Measurements from ENCODE around the gene TANGO6.

TANGO6 gene

DNA sequence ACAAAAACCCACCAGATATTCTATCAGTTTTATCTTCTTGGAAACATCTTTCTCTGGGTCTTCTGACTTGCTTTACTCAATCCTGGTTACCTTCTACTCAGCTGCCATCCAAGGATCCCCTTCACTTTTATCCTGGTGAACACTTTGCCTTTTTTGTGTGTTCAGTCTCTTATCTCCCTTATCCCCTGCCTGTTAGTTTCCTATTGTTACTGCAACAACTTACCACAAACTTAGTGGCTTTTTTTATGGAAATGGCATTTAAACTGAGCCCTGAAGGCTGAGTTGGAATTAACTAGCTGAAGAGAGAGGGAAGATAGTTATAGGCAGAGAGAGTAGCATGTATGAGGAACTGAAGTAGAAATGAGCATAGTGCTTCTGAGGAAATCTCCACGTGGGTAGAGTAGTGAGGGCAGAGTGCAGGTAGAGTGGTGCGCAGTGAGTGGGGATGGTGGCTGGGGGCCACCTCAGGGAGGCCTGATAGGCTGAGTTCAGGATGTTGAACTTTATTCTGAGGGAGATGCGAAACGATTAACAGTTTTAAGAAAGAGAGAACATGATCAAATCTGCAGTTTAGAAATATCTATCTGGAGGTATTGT lies 26.3 kb downstream of the TANGO6 start:
- DNase-seq (ENCODE audit: low read depth): no peak
- H3K36me3 ChIP-seq (ENCODE audit: control insufficient read depth, insufficient read depth, low read length, severe bottlenecking): peaks cover 8% of the 10 kb centered on the region
- H3K4me1 ChIP-seq (ENCODE audit: control insufficient read depth, insufficient read depth, low read length): no peaks in the 10 kb centered on the region
- H3K27me3 ChIP-seq (replicated peaks; ENCODE audit: control insufficient read depth, insufficient read depth, low read length): no peaks in the 10 kb centered on the region
- H3K9me3 ChIP-seq (ENCODE audit: control insufficient read depth, low read length): no peaks in the 10 kb centered on the region
- no peak overlapping the region for H3K9ac ChIP-seq (ENCODE audit: low read length)
- no peak overlapping the region for H3K4me3 ChIP-seq (ENCODE audit: low read length)

DNA sequence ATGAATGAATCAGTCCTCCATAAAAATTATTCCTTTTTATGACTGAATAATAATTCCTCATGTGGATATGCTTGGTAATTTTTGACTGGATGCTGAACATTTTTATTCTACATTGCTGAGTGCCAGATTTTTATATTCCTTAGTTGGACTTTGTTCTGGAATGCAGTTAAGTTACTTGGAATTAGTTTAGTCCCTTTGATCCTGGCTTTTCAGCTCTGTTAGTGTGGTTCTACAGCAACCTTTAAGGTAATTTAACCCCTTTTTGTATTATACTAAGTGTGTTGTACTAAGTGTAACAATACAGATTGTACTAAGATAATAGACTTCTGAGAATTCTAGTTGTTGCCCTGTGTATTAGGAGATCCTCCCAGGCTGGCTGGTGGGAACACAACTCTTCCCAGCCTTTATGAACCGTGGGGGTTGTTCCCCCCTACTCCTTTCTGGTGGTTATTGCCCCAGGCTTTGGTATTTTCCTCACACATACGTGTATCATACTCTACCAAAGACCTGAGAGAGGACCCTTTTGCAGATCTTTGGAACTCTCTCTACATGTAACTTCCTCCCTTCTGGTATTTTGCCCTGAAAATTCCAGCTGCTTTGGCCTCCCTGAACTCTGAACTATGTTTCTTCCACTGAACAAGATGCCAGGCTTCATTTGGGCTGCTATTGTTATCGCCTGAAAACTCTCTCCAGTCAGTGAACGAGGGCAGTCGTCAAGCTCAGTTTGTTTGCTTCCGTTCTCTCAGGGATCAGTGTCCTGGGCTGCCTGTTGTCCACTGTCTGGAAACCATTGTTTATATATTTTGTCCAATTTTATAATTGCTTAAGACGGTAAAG lies 30.5 kb downstream of the TANGO6 start:
- no peak for DNase-seq (ENCODE audit: low read depth)
- no peaks in the 10 kb centered on the region for H3K9me3 ChIP-seq (ENCODE audit: control insufficient read depth, low read length)
- H3K4me3 ChIP-seq (ENCODE audit: low read length): no peak overlapping the region

DNA sequence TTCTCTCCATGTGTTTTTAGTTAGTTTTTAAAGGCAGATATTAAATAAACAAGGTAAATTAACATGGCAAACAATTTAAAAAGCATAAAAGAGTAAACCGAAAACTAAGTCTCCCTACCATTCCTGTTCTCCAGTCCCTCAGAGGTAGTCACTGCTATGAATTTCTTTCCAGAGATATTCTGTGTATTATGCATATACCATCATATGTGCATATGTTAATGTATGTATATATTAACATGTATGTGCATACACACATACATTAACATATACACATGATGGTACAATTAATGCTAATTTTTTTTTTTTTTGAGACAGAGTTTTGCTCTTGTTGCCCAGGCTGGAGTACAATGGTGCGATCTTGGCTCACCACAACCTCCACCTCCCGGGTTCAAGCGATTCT lies 32.5 kb downstream of the TANGO6 start:
- Histone ChIP-seq H3K36me3 (ENCODE audit: control insufficient read depth, insufficient read depth, low read length, severe bottlenecking) (peaks cover 35% of the 10 kb centered on the region), H3K4me1 (ENCODE audit: control insufficient read depth, insufficient read depth, low read length) (no peaks in the 10 kb centered on the region), H3K9me3 (ENCODE audit: control insufficient read depth, low read length) (no peaks in the 10 kb centered on the region), H3K4me3 (ENCODE audit: low read length) (no peak overlapping the region), H3K9ac (ENCODE audit: low read length) (no peak overlapping the region), H3K27me3 (replicated peaks; ENCODE audit: control insufficient read depth, insufficient read depth, low read length) (no peaks in the 10 kb centered on the region)
- no peak for DNase-seq (ENCODE audit: low read depth)

More for the DNA sequence above, 30.5 kb downstream of the TANGO6 start:
- Histone ChIP-seq H3K9ac (ENCODE audit: low read length) (no peak overlapping the region), H3K27me3 (replicated peaks; ENCODE audit: control insufficient read depth, insufficient read depth, low read length) (no peaks in the 10 kb centered on the region), H3K36me3 (ENCODE audit: control insufficient read depth, insufficient read depth, low read length, severe bottlenecking) (peaks cover 26% of the 10 kb centered on the region), H3K4me1 (ENCODE audit: control insufficient read depth, insufficient read depth, low read length) (no peaks in the 10 kb centered on the region)

DNA sequence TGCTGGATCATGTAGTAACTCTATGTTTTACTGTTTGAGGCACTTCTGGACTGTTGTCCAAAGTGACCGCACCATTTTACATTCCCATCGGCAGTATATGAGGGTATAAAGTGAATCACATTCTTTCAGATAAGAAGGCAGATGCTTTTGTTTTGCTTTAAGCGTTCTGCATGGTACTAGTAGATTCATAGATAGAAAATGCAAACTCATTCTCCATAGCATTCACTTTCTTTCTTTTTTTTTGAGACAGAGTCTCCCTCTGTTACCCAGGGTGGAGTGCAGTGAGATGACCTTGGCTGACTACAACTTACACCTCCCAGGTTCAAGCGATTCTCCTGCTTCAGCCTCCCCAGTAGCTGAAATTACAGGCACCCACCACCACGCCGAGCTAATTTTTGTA lies 40.4 kb downstream of the TANGO6 start:
- Histone ChIP-seq H3K4me1 (ENCODE audit: control insufficient read depth, insufficient read depth, low read length) (peaks cover 12% of the 10 kb centered on the region), H3K4me3 (ENCODE audit: low read length) (no peak overlapping the region), H3K27me3 (replicated peaks; ENCODE audit: control insufficient read depth, insufficient read depth, low read length) (no peaks in the 10 kb centered on the region), H3K36me3 (ENCODE audit: control insufficient read depth, insufficient read depth, low read length, severe bottlenecking) (peaks cover 12% of the 10 kb centered on the region), H3K9ac (ENCODE audit: low read length) (no peak overlapping the region), H3K9me3 (ENCODE audit: control insufficient read depth, low read length) (no peaks in the 10 kb centered on the region)
- no peak for DNase-seq (ENCODE audit: low read depth)

DNA sequence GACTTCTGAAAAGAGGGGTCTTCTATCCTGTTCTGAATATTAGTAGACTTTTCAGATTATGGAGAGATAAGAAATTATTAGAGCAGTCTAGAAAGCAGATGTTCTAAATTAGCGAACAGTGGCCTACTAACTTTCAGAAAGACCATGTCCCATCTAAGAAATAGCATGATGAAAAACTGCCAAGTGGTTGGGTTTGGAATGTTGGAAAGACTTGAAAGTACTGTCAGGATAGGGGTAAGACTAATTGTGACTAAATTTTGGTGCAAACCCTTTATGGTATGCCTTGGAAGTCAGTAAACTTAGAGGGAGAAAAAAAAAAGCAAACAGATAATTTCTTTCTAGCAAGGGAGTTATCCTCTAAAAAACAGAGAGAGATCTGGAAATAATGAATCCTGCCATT lies 41.1 kb downstream of the TANGO6 start:
- Histone ChIP-seq H3K4me3 (ENCODE audit: low read length) (no peak overlapping the region), H3K9ac (ENCODE audit: low read length) (no peak overlapping the region), H3K36me3 (ENCODE audit: control insufficient read depth, insufficient read depth, low read length, severe bottlenecking) (peaks cover 11% of the 10 kb centered on the region), H3K9me3 (ENCODE audit: control insufficient read depth, low read length) (no peaks in the 10 kb centered on the region), H3K27me3 (replicated peaks; ENCODE audit: control insufficient read depth, insufficient read depth, low read length) (no peaks in the 10 kb centered on the region), H3K4me1 (ENCODE audit: control insufficient read depth, insufficient read depth, low read length) (peaks cover 14% of the 10 kb centered on the region)
- DNase-seq (ENCODE audit: low read depth): no peak

DNA sequence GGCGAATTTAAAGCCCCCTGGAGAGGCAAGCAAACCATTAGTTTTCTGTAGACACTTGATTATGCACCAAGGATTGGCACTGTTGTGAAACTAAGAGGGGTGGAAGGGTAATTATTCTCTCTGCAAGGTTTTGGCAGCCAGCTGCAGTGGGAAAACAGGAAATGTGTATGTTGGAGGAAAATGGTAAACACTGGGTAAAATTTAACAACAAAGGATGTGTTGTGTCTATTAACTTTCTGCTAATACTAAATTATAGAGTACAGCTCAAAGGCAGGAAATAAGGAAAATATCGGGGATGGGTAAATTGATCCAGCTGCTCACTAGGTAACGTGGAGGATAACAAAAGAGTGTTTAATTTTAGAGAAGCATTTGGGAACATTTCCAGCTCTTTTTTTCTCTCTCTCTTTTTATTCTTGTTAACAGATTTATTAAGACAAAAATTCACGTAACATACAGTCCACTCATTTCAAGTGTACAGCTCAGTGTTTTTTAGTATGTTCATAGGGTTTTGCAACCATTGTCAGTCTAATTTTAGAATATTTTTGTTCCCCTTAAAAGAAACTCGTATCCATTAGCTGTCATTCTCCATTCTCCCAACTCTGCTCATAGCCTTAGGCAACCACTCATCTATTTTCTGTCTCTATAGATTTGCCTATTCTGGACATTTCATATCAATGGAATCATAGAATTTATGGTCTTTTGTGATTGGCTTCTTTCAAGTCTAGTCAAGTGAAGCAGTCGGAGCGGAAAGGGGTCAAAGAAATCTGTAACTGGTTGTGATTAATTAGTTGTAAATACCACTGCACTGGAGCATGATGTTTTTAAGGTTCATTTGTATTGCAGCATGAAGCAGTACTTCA lies 41.8 kb downstream of the TANGO6 start:
- H3K4me1 ChIP-seq (ENCODE audit: control insufficient read depth, insufficient read depth, low read length): peaks cover 21% of the 10 kb centered on the region
- no peaks in the 10 kb centered on the region for H3K9me3 ChIP-seq (ENCODE audit: control insufficient read depth, low read length)
- peaks cover 9% of the 10 kb centered on the region for H3K36me3 ChIP-seq (ENCODE audit: control insufficient read depth, insufficient read depth, low read length, severe bottlenecking)
- H3K27me3 ChIP-seq (replicated peaks; ENCODE audit: control insufficient read depth, insufficient read depth, low read length): no peaks in the 10 kb centered on the region
- H3K4me3 ChIP-seq (ENCODE audit: low read length): no peak overlapping the region
- no peak overlapping the region for H3K9ac ChIP-seq (ENCODE audit: low read length)
- no peak for DNase-seq (ENCODE audit: low read depth)

DNA sequence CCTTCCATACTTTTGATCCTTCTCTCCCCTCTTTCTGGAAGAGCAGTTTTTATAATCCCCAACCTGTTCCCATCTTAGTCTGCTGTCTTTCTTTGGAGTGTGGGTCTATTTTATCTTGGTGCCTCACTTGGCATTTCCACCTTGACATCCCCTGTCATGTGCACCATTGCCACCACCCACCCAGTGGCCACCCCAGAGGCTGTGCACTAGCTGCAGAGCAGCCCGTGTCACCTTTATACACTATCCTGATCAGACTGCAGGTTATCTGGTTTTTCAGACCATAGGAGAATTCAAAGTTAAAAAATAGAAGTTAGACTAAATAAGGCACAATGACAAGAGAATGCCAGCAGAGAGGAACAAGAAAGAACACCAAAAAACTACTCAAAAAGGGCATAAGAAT lies 43.8 kb downstream of the TANGO6 start:
- no peak overlapping the region for H3K9ac ChIP-seq (ENCODE audit: low read length)
- no peak overlapping the region for H3K4me3 ChIP-seq (ENCODE audit: low read length)

DNA sequence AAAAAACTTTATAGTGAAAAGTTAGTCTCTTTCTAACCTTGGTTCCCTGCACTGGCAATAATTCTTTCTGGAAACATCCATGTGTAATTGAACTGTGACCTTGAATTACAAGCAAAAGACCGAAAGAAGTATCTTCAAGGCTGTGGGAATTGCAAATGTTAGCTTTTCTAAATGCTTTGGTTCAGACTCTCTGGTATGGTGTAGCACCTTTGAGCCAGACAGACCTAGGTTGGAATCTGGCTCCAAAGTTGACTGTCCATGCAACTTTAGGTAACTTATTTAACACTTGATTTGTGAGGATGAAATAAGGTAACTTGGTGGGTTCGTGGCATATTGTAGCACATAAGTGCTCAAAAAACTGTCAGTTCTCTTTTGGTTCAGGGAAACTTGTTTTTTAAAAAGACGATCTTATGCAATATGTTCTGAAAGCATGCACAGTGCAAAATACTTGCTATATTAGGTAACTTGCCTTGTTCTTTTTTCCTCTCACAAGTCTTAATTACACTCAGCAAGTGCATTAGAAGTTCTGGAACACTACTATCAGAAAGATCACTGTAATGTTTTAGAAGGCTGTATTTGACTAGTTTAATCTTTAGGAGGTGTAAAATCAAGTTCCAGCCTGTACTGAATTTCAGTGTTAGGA lies 46.3 kb downstream of the TANGO6 start:
- Histone ChIP-seq H3K9ac (ENCODE audit: low read length) (peak overlapping the region; percentile 40), H3K9me3 (ENCODE audit: control insufficient read depth, low read length) (no peaks in the 10 kb centered on the region), H3K27me3 (replicated peaks; ENCODE audit: control insufficient read depth, insufficient read depth, low read length) (no peaks in the 10 kb centered on the region), H3K4me3 (ENCODE audit: low read length) (no peak overlapping the region), H3K36me3 (ENCODE audit: control insufficient read depth, insufficient read depth, low read length, severe bottlenecking) (no peaks in the 10 kb centered on the region), H3K4me1 (ENCODE audit: control insufficient read depth, insufficient read depth, low read length) (peaks cover 17% of the 10 kb centered on the region)
- DNase-seq (ENCODE audit: low read depth): peak; percentile 62

More for the DNA sequence above, 43.8 kb downstream of the TANGO6 start:
- Histone ChIP-seq H3K9me3 (ENCODE audit: control insufficient read depth, low read length) (no peaks in the 10 kb centered on the region), H3K36me3 (ENCODE audit: control insufficient read depth, insufficient read depth, low read length, severe bottlenecking) (no peaks in the 10 kb centered on the region), H3K27me3 (replicated peaks; ENCODE audit: control insufficient read depth, insufficient read depth, low read length) (no peaks in the 10 kb centered on the region), H3K4me1 (ENCODE audit: control insufficient read depth, insufficient read depth, low read length) (peaks cover 22% of the 10 kb centered on the region)
- DNase-seq (ENCODE audit: low read depth): no peak

DNA sequence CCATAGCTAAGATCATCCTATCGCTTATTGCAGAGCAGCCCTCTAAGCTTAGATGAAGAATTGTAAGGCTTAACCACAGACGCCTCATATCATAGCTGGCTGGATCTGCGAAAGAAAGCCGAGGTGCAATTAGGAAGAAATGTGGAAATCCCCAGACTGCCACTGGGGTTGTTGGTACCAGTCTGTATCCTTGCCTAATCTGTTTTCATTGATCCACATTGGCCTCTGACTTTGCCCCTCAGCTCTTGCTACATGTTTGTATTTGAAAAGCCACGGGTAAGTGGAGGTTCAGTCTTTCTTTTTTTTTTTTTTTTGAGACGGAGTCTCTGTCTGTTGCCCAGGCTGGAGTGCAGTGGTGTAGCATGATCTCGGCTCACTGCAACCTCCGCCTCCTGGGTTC lies 48.9 kb downstream of the TANGO6 start:
- no peaks in the 10 kb centered on the region for H3K36me3 ChIP-seq (ENCODE audit: control insufficient read depth, insufficient read depth, low read length, severe bottlenecking)
- no peak overlapping the region for H3K4me3 ChIP-seq (ENCODE audit: low read length)
- H3K27me3 ChIP-seq (replicated peaks; ENCODE audit: control insufficient read depth, insufficient read depth, low read length): no peaks in the 10 kb centered on the region
- H3K9me3 ChIP-seq (ENCODE audit: control insufficient read depth, low read length): no peaks in the 10 kb centered on the region
- H3K4me1 ChIP-seq (ENCODE audit: control insufficient read depth, insufficient read depth, low read length): peaks cover 9% of the 10 kb centered on the region
- DNase-seq (ENCODE audit: low read depth): no peak
- H3K9ac ChIP-seq (ENCODE audit: low read length): no peak overlapping the region

DNA sequence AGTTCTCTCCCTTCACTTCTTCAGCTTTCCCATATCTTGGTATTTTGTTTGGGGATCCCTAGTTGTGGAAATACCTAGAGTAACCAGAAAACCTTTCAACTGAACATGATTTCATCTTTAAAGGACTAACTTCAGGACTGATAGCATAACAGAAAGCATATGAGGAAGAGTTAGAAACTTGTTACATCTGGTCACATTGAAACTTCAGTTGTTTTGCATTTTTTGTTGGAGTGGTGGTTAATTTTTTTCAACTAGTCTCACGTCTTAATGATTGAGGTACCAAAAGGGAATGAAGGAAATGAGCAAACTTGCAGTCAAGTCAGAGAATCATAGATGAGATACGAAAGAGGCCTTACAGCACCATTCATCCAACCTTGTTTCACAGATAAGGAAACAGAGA lies 49.6 kb downstream of the TANGO6 start:
- H3K9me3 ChIP-seq (ENCODE audit: control insufficient read depth, low read length): no peaks in the 10 kb centered on the region
- H3K9ac ChIP-seq (ENCODE audit: low read length): no peak overlapping the region
- no peak overlapping the region for H3K4me3 ChIP-seq (ENCODE audit: low read length)
- peaks cover 9% of the 10 kb centered on the region for H3K4me1 ChIP-seq (ENCODE audit: control insufficient read depth, insufficient read depth, low read length)
- DNase-seq (ENCODE audit: low read depth): no peak
- no peaks in the 10 kb centered on the region for H3K27me3 ChIP-seq (replicated peaks; ENCODE audit: control insufficient read depth, insufficient read depth, low read length)
- H3K36me3 ChIP-seq (ENCODE audit: control insufficient read depth, insufficient read depth, low read length, severe bottlenecking): no peaks in the 10 kb centered on the region
